ENCODE data around the gene STX8.

GRCh38 chr17:9233271-9233599 lies 342.4 kb downstream of the STX8 start:
- TF ChIP-seq POLR2A (IDR thresholded peaks at IDR 0.05) (no peak), CTCF (IDR thresholded peaks at IDR 0.05) (no peak)
